Stimulated activated CD4-positive, alpha-beta T cell treated with anti-CD3 and anti-CD28 coated beads, TNF-alpha, amount 100 ng/mL, for 24 hours (primary cell): ENCODE results near the gene LSM7.
"Not testable (repeated sequence)": the region's sequence is repeated elsewhere in the genome, so short reads cannot be mapped to it uniquely, and the experiment has no call there.

Source experiments
- DNase-seq, 3 experiments: peaks; one replicate each; pipeline ENCODE4 v3.0.0-alpha.2; 2020; ENCODE audit warnings: low read depth in 3 of 3

The LSM7 gene

DNA sequence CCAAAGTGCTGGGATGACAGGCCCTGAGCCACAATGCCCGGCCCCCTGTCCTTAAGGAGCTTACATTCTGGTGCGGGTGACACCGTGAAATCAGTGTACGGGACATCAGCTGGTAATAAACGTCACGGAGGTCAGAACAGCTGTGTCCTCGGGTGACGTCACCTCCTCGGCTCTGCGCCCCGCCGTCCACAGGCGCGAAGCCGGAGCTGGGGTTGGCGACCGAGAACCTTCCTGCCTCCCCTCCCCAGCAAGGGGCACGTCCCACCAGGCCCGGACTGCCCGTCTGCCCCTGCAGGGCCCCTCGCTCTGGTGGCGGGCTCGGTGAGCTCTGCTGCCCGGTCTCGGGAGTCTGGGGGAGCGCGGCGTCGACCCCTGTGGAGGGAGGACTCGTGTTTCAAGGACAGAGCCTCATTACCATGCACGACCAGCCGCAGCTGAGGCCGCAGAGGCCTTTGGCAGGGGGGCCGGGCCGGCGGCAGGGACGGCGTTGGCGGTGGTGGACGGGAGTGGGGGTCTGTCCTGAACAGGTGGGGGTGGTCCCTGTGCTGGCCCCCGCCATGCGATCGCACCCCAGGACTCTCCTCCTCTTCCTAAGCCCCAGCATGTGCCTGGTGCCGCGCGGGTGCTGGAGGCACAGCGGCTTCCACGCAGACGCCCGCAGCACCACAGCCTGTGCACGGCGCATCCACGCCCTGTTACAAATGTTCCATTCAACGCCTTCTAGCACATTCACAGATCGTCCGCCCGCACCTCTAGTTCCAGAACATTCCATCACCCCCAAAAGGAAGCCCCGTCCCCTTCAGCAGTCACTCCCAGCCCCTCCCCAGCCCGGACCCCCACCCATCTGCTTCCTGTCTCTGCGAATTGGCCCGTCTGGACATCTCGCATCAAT, 25.8 kb downstream of the LSM7 start:
- no peak for DNase-seq

GRCh38 chr19:2300533-2300932, 27.9 kb downstream of the LSM7 start:
- DNase-seq = no peak

- no peak for DNase-seq
Observed at GRCh38 chr19:2296141-2296540, 32.2 kb downstream of the LSM7 start.

GRCh38 chr19:2294687-2295335, 33.6 kb downstream of the LSM7 start:
- DNase-seq = no peak

- DNase-seq = no peak
Observed at GRCh38 chr19:2291185-2291751, 37.1 kb downstream of the LSM7 start.

- no peak for DNase-seq
Observed at GRCh38 chr19:2290441-2291184, 37.8 kb downstream of the LSM7 start.

DNA sequence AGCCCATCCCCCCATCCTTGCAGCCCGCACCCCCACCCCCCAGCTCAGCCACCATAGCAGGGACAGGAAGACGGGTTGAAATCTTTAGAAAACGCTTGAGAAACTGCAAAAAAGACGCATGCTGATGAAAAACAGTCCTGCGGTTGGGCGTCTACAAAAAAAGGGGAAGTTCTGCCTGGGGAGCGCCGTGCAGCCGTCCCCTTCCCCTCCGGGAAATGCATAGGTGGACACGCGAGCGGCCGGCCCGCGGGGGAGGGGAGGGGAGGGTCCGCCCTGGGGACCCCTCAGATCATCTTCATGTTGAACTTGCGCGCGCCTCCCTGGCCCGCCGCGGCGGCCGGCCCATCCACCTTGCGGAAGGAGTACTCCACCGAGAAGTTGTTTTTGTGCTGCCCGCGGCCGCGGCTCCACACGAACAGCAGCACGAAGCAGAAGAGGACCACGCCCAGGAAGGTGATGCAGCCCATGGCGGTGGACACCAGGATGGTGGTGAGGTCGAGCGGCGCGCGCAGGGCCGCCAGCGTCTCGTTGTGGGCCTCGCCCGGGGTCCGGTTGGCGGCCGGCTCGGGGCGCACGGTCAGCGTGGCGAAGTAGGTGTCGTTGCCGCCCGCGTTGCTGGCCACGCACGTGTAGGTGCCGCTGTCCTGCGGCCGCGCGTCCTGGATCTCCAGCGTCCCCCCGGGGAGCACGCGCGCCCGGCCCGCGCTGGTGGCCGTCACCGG, 38.5 kb downstream of the LSM7 start:
- peak in 1 of 3 experiments; percentile 43 for DNase-seq

DNA sequence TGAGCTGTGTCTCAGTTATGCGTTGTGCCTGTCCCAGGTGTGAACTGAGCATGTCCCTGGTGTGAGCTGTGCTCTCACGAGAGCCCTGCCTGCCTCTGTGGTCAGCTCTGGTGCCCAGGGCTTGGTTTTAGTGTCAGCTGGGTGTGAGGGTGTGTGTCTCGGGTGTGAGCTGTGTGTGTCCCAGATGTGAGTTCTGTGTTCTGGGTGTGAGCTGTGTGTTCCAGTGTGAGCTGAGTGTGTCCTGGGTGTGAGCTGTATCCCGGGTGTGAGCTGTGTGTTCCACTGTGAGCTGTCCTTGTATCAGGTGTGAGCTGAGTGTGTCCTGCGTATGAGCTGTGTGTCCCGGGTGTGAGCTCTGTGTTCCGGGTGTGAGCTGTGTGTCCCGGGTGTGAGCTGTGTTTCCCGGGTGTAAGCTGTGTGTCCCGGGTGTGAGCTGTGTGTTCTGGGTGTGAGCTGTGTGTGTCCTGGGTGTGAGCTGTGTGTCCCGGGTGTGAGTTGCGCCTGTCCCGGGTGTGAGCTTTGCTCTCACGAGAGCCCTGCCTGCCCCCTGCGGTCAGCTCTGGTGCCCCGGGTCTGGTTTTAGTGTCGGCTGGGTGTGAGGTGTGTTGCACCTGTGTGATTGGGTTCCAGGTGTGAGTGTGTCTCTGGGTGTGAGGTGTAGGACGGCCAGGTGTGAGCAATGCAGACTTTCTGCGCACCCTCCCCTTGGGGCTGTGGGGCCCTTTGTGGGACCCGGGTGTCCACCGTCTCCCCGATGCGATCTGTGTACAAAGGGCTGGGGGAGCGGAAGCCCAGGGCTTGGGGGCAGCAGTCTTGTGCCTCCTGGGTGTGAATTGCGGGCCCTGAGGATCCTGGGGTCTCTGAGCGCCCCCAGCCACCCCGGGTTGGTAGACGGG, 39.3 kb downstream of the LSM7 start:
- DNase-seq = no peak

DNA sequence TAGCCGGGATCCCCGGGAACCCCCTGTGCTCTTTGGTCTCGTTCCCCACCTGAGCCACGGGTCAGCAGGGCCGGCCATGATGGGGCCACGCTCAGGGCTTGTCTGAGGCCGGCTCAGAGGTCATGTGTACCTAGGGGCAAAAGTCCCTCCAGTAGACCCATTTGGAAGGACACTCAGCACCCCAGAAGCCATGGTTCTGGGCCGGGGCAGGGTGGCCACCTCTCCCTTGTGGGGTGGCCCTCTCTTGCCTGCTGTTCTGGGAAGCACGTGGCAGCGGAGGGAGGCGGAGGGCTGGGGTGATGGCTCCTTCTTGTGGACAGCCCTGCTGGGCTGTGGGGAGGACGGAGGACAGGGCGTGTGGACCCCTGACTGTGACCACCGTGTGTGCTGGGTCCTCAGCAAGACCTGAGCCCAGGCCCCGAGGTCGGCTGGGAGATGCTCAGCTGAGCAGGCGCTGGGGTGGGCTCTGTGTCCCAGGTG, 40.0 kb downstream of the LSM7 start:
- no peak for DNase-seq

- DNase-seq = no peak
Observed at GRCh38 chr19:2287585-2288337, 40.6 kb downstream of the LSM7 start.

GRCh38 chr19:2286402-2287140, 41.8 kb downstream of the LSM7 start:
- DNase-seq = no peak

DNA sequence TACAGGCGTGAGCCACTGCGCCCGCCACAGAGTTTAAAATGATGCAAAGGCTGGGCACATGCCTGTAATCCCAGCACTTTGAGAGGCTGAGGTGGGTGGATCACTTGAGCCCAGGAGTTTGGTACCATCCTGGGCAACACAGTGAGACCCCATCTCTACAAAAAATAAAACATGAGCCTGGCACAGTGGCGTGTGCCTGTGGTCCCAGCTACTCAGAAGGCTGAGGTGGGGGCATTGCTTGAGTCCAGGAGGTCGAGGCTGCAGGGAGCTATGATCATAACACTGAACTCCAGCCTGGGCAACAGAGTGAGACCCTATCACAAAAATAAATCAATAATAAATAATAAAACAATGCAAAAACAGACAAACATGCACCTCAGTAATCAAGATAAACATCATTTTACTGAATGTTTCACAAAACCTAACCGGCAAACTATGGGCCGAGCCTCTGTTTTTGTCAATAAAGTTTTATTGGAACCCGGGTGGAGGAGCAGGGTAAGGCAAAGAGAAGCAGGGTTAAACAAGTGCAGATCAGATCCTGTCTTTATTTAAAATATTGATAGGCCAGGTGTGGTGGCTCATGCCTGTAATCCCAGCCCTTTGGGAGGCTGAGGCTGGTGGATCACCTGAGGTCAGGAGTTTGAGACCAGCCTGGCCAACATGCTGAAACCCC, 44.4 kb downstream of the LSM7 start:
- DNase-seq = no peak

DNA sequence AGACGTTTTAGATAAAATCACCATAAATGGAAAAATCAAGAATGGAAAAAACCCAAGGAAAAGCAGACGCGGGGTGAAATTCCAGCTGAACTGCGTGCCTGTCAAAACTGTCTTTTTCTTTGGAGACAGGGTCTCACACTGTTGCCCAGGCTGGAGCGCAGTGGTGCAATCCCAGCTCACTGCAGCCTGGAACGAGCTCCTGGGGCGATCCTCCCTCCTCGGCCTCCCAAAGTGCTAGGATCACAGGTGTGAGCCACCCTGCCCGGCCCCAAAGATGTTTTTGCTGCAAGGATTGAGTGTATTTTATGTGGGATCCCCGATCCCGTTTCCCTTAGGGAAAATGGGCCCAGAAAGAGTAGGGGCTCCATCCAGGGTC, 45.5 kb downstream of the LSM7 start:
- DNase-seq = no peak

DNA sequence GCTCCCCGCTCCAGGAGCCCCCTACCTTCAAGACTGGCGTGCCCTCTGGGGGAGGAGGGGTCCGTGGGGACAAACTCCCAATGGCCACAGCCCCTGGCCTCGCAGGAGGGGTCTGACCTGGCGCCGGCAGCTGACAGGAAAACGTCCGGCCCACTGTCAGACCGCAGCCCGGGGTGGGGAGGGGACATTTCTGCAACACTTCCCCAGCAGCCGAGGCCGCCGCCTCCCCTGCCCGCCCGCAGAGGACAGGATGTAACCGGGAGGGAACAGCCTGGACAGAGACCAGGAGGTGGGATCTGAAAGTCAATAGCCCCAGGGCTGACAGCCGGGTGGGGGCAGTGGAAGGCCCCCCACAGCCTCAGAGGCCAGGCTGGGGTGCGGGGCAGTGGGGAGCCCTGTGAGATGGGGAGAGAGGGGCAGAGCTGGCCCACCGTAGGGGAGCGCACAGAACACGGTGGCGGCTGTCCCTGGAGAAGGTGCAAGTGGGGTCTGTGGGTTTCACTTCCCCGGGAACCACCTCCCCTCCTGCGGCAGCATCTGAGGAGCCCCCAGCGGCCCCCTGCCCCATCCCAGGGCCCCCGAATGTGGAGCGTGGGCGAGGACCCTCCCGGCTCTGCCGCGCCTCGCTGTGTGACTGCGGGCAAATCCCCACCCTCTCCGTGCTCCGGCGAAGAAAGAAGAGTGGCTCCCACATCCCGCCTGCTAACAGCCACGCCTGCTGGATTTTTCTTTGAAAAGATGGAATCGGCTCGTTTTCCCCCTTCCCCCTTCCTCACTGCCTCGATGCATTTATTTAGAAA, 46.1 kb downstream of the LSM7 start, which contains the start of gene PEAK3:
Gene PEAK3, minus strand, starts transcription at position 114 of the 800 bp plus-strand sequence. CDS start 1,244 bp downstream, outside the sequence.
- no peak for DNase-seq

DNA sequence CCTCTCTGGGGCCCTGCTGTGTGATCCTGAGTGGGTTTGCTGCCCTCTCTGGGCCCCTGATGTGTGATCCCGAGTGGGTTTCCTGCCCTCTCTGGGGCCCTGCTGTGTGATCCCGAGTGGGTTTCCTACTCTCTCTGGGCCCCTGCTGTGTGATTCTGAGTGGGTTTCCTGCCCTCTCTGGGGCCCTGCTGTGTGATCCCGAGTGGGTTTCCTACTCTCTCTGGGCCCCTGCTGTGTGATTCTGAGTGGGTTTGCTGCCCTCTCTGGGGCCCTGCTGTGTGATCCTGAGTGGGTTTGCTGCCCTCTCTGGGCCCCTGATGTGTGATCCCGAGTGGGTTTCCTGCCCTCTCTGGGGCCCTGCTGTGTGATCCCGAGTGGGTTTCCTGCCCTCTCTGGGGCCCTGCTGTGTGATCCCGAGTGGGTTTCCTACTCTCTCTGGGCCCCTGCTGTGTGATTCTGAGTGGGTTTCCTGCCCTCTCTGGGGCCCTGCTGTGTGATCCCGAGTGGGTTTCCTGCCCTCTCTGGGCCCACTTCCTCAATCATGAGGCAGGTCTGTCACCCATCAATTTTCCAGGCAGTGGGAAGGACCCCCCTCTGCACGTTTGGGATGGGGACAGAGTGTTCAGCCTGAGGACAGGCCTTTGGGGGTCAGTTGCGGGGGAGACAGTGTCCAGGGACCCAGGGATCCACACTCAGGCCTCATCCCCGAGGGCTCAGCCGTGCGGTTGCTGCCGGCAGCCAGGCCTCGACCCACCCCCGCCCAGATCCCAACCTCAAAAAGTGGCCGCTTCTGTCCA, 46.9 kb downstream of the LSM7 start:
- DNase-seq = not testable (repeated sequence)

DNA sequence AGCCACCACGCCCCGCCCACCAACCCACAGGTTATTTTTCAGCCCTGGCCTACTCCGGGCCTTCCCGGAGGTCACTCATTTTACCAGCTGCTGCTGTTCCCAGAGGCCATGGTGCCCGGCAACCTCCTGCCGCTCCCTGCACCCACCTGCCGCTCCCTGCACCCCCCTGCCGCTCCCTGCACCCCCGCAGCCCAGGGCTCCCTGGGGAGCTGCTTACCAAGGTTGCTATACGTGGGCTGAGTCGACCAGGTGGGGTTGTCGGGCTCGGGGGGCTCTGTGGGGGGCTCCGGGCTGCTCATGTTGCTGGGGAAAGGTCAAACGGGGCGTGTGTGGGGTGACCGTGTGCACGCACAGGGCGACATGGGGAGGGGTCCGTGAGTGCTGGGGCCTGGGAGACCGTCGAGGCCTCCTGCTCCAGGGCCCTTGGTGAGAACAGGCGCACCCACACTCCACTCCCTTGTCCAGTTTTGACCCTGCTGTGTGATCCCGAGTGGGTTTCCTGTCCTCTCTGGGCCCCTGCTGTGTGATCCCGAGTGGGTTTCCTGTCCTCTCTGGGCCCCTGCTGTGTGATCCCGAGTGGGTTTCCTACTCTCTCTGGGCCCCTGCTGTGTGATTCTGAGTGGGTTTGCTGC, 47.6 kb downstream of the LSM7 start:
- no peak for DNase-seq
